Astrocyte (in vitro differentiated cells and primary cell): ENCODE data around the gene AMOTL1. TPM values are rescaled to one million over a fixed set of nuclear protein-coding genes. Genes with fewer than 3 reads are reported as not detected.
"Not testable (repeated sequence)": the region's sequence is repeated elsewhere in the genome, so short reads cannot be mapped to it uniquely, and the experiment has no call there.

Experiments
- DNase-seq: peaks from one replicate; pipeline ENCODE4 v3.0.0-alpha.2; 2010; ENCODE audit warnings: low read depth
- FAIRE-seq: peaks from 2 replicates; lab custom pipeline; 2011; peaks lifted over from hg19 to GRCh38; lab: Jason Lieb, UNC
- H2AFZ ChIP-seq: 2 replicates; pipeline ENCODE4 v1.6.0; 2012; ENCODE audit warnings: low read depth, low read length, inconsistent platforms
- H3K27ac ChIP-seq: 2 replicates; pipeline ENCODE4 v1.5.1; 2011; ENCODE audit warnings: low read depth, low read length, inconsistent platforms
- H3K27me3 ChIP-seq: 2 replicates; pipeline ENCODE4 v1.6.0; 2011; ENCODE audit warnings: low read length, inconsistent platforms; ENCODE audit not compliant: insufficient read depth
- H3K36me3 ChIP-seq: 2 replicates; pipeline ENCODE4 v1.5.1; 2011; ENCODE audit warnings: low read length, inconsistent platforms; ENCODE audit not compliant: insufficient read depth
- H3K4me1 ChIP-seq: 2 replicates; pipeline ENCODE4 v1.5.1; 2011; ENCODE audit warnings: low read length, inconsistent platforms; ENCODE audit not compliant: insufficient read depth
- H3K4me2 ChIP-seq: 2 replicates; pipeline ENCODE4 v1.6.0; 2012; ENCODE audit warnings: low read length, inconsistent platforms
- H3K4me3 ChIP-seq: 2 replicates; pipeline ENCODE4 v1.5.1; 2011; ENCODE audit warnings: low read depth, mild to moderate bottlenecking, low read length, inconsistent platforms; ENCODE audit not compliant: insufficient read depth
- H3K79me2 ChIP-seq: 2 replicates; pipeline ENCODE4 v1.6.0; 2012; ENCODE audit warnings: mild to moderate bottlenecking, low read length, inconsistent platforms; ENCODE audit not compliant: insufficient read depth
- H3K9ac ChIP-seq: 2 replicates; pipeline ENCODE4 v1.6.0; 2012; ENCODE audit warnings: mild to moderate bottlenecking, low read length, inconsistent platforms
- H3K9me3 ChIP-seq: 2 replicates; pipeline ENCODE4 v1.5.1; 2012; ENCODE audit warnings: low read depth, mild to moderate bottlenecking, low read length, inconsistent platforms; ENCODE audit not compliant: insufficient read depth
- H4K20me1 ChIP-seq: 2 replicates; pipeline ENCODE4 v1.6.0; 2012; ENCODE audit warnings: low read length, inconsistent platforms; ENCODE audit not compliant: insufficient read depth
- H3K27ac Mint-ChIP-seq: one replicate; pipeline ENCODE4 v1.8.0; 2021; ENCODE audit warnings: mild to moderate bottlenecking, mixed read lengths; ENCODE audit not compliant: unreplicated experiment
- H3K27me3 Mint-ChIP-seq: one replicate; pipeline ENCODE4 v1.8.0; 2021; ENCODE audit warnings: low read depth, mixed read lengths; ENCODE audit not compliant: unreplicated experiment
- H3K36me3 Mint-ChIP-seq: one replicate; pipeline ENCODE4 v1.8.0; 2021; ENCODE audit warnings: low read depth, mixed read lengths; ENCODE audit not compliant: unreplicated experiment
- H3K4me1 Mint-ChIP-seq: one replicate; pipeline ENCODE4 v1.8.0; 2021; ENCODE audit warnings: low read depth, mixed read lengths; ENCODE audit not compliant: unreplicated experiment
- H3K4me3 Mint-ChIP-seq: one replicate; pipeline ENCODE4 v1.8.0; 2021; ENCODE audit warnings: mild to moderate bottlenecking, moderate library complexity, mixed read lengths; ENCODE audit not compliant: unreplicated experiment
- H3K9me3 Mint-ChIP-seq: one replicate; pipeline ENCODE4 v1.8.0; 2021; ENCODE audit warnings: mild to moderate bottlenecking, mixed read lengths; ENCODE audit not compliant: unreplicated experiment
- EZH2 ChIP-seq: IDR thresholded peaks from 2 replicates; pipeline ENCODE4 v1.6.1; 2012; ENCODE audit warnings: mild to moderate bottlenecking, low read length, inconsistent platforms; ENCODE audit not compliant: insufficient read depth
- total RNA-seq: library from RNA; stranded (reverse); gene quantifications from 2 replicates; pipeline ENCODE4 v1.2.1, GENCODE V29; 2021
- TF ChIP-seq, protein P1 (sequence below): IDR thresholded peaks from 2 replicates; pipeline ENCODE4 v1.5.1; 2011; ENCODE audit warnings: low read depth, mild to moderate bottlenecking, inconsistent platforms, low read length, moderate library complexity; ENCODE audit not compliant: insufficient read depth

AMOTL1 gene
- total RNA-seq, 1 donor from 2014 or later: 47.8 TPM

DNA sequence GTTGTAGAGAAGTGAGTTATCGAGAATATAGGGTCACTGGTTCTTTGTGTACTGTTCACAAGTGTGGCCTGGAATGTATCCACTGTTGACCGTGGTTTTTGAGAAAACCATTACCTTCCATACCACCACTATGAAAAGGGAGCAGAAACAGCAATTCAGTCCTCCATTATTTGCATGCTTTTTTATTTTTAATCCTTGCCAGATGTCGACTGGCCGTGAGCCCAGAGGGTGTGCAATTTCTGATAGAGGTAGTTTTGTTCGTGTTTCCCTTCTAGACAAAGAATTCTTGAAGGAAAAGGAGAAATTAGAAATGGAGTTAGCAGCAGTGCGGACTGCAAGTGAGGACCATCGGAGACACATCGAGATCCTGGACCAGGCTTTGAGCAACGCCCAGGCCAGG is 81.7 kb downstream of the AMOTL1 start:
- Histone ChIP-seq H2AFZ (no peak overlapping the region), H3K4me1 (no peaks in the 10 kb centered on the region), H3K4me3 (no peak overlapping the region), H4K20me1 (peaks cover 30% of the 10 kb centered on the region), H3K9ac (no peak overlapping the region), H3K36me3 (peaks cover 40% of the 10 kb centered on the region), H3K9me3 (no peaks in the 10 kb centered on the region), H3K4me2 (no peak overlapping the region), H3K79me2 (peaks cover 28% of the 10 kb centered on the region), H3K27ac (no peak overlapping the region), H3K27me3 (no peaks in the 10 kb centered on the region)
- TF ChIP-seq, protein P1, sequence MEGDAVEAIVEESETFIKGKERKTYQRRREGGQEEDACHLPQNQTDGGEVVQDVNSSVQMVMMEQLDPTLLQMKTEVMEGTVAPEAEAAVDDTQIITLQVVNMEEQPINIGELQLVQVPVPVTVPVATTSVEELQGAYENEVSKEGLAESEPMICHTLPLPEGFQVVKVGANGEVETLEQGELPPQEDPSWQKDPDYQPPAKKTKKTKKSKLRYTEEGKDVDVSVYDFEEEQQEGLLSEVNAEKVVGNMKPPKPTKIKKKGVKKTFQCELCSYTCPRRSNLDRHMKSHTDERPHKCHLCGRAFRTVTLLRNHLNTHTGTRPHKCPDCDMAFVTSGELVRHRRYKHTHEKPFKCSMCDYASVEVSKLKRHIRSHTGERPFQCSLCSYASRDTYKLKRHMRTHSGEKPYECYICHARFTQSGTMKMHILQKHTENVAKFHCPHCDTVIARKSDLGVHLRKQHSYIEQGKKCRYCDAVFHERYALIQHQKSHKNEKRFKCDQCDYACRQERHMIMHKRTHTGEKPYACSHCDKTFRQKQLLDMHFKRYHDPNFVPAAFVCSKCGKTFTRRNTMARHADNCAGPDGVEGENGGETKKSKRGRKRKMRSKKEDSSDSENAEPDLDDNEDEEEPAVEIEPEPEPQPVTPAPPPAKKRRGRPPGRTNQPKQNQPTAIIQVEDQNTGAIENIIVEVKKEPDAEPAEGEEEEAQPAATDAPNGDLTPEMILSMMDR: no peak
- TF ChIP-seq EZH2: no peak
- Mint-ChIP-seq H3K4me1 (no peaks in the 10 kb centered on the region), H3K4me3 (no peak overlapping the region), H3K27me3 (no peaks in the 10 kb centered on the region), H3K36me3 (peaks cover 18% of the 10 kb centered on the region), H3K27ac (no peak overlapping the region), H3K9me3 (no peaks in the 10 kb centered on the region)
- FAIRE-seq (no peak), DNase-seq (no peak)

- H3K79me2 ChIP-seq: peaks cover 17% of the 10 kb centered on the region
- no peak overlapping the region for H2AFZ ChIP-seq
- Mint-ChIP-seq H3K36me3 (peaks cover 32% of the 10 kb centered on the region), H3K4me1 (peaks cover 3% of the 10 kb centered on the region), H3K4me3 (no peak overlapping the region), H3K9me3 (no peaks in the 10 kb centered on the region), H3K27me3 (no peaks in the 10 kb centered on the region), H3K27ac (no peak overlapping the region)
- no peak overlapping the region for H3K27ac ChIP-seq
- FAIRE-seq: no peak
- H3K4me2 ChIP-seq: no peak overlapping the region
- no peak for DNase-seq
- TF ChIP-seq EZH2: no peak
- TF ChIP-seq, protein P1: no peak
- peaks cover 23% of the 10 kb centered on the region for H4K20me1 ChIP-seq
- peaks cover 7% of the 10 kb centered on the region for H3K4me1 ChIP-seq
- H3K27me3 ChIP-seq: no peaks in the 10 kb centered on the region
- H3K36me3 ChIP-seq: peaks cover 53% of the 10 kb centered on the region
- H3K9me3 ChIP-seq: no peaks in the 10 kb centered on the region
- H3K9ac ChIP-seq: no peak overlapping the region
- H3K4me3 ChIP-seq: no peak overlapping the region
Observed at GRCh38 chr11:94851864-94852636, 83.9 kb downstream of the AMOTL1 start.

- H3K27ac ChIP-seq, H3K9ac ChIP-seq, H3K4me1 ChIP-seq, H3K27ac Mint-ChIP-seq, H3K4me3 Mint-ChIP-seq, H3K4me1 Mint-ChIP-seq, H3K4me2 ChIP-seq, H3K4me3 ChIP-seq, H3K27me3 ChIP-seq, H3K9me3 Mint-ChIP-seq, FAIRE-seq, DNase-seq, H2AFZ ChIP-seq, H3K79me2 ChIP-seq, H3K27me3 Mint-ChIP-seq, H3K9me3 ChIP-seq: not testable (repeated sequence)
- peaks cover 65% of the 10 kb centered on the region for H3K36me3 ChIP-seq
- H4K20me1 ChIP-seq: peaks cover 14% of the 10 kb centered on the region
- H3K36me3 Mint-ChIP-seq: peaks cover 36% of the 10 kb centered on the region
Observed at GRCh38 chr11:94853288-94853687, 85.1 kb downstream of the AMOTL1 start.
